ENCODE results near the gene FKRP. TPM values are rescaled to one million over a fixed set of nuclear protein-coding genes. Genes with fewer than 3 reads are reported as not detected.
A peak's percentile ranks its signal among the peaks of the same experiment; 100 is the strongest.

Gene FKRP
- total RNA-seq, 1 donor from 2014 or later = 25.2 TPM

- Mint-ChIP-seq H3K4me1 (ENCODE audit: low read depth) (peaks cover 13% of the 10 kb centered on the region), H3K36me3 (ENCODE audit: low read depth) (peaks cover 13% of the 10 kb centered on the region), H3K9me3 (ENCODE audit: low read depth) (no peaks in the 10 kb centered on the region), H3K27ac (ENCODE audit: unreplicated experiment) (peak overlapping the region; percentile 46), H3K27me3 (ENCODE audit: low read depth) (no peaks in the 10 kb centered on the region), H3K4me3 (ENCODE audit: unreplicated experiment) (no peak overlapping the region)
- no peak for DNase-seq (ENCODE audit: low spot score)
- TF ChIP-seq CTCF (IDR thresholded peaks at IDR 0.05) = no peak
Observed at GRCh38 chr19:46720503-46721239, 25.2 kb upstream of the FKRP start.

- no peak overlapping the region for H3K4me3 Mint-ChIP-seq (ENCODE audit: unreplicated experiment)
- H3K27me3 Mint-ChIP-seq (ENCODE audit: low read depth) = no peaks in the 10 kb centered on the region
- peaks cover 9% of the 10 kb centered on the region for H3K4me1 Mint-ChIP-seq (ENCODE audit: low read depth)
- DNase-seq (ENCODE audit: low spot score) = no peak
- no peaks in the 10 kb centered on the region for H3K9me3 Mint-ChIP-seq (ENCODE audit: low read depth)
- H3K27ac Mint-ChIP-seq (ENCODE audit: unreplicated experiment) = peak overlapping the region; percentile 68
- peaks cover 19% of the 10 kb centered on the region for H3K36me3 Mint-ChIP-seq (ENCODE audit: low read depth)
- peak; percentile 44 for TF ChIP-seq CTCF (IDR thresholded peaks at IDR 0.05)
Observed at GRCh38 chr19:46721269-46722003, 24.4 kb upstream of the FKRP start.

GRCh38 chr19:46722004-46722380, 23.9 kb upstream of the FKRP start:
- no peaks in the 10 kb centered on the region for H3K27me3 Mint-ChIP-seq (ENCODE audit: low read depth)
- H3K27ac Mint-ChIP-seq (ENCODE audit: unreplicated experiment) = peak overlapping the region; percentile 68
- H3K4me3 Mint-ChIP-seq (ENCODE audit: unreplicated experiment) = no peak overlapping the region
- DNase-seq (ENCODE audit: low spot score) = peak; percentile 81
- no peaks in the 10 kb centered on the region for H3K9me3 Mint-ChIP-seq (ENCODE audit: low read depth)
- peaks cover 22% of the 10 kb centered on the region for H3K36me3 Mint-ChIP-seq (ENCODE audit: low read depth)
- no peak for TF ChIP-seq CTCF (IDR thresholded peaks at IDR 0.05)
- peaks cover 9% of the 10 kb centered on the region for H3K4me1 Mint-ChIP-seq (ENCODE audit: low read depth)

GRCh38 chr19:46722421-46723022, 23.3 kb upstream of the FKRP start:
- Mint-ChIP-seq H3K27ac (ENCODE audit: unreplicated experiment) (no peak overlapping the region), H3K9me3 (ENCODE audit: low read depth) (no peaks in the 10 kb centered on the region), H3K27me3 (ENCODE audit: low read depth) (no peaks in the 10 kb centered on the region), H3K36me3 (ENCODE audit: low read depth) (peaks cover 25% of the 10 kb centered on the region), H3K4me1 (ENCODE audit: low read depth) (peaks cover 6% of the 10 kb centered on the region), H3K4me3 (ENCODE audit: unreplicated experiment) (no peak overlapping the region)
- no peak for TF ChIP-seq CTCF (IDR thresholded peaks at IDR 0.05)
- DNase-seq (ENCODE audit: low spot score) = peak; percentile 84

- TF ChIP-seq CTCF (IDR thresholded peaks at IDR 0.05) = no peak
- peaks cover 1% of the 10 kb centered on the region for H3K4me1 Mint-ChIP-seq (ENCODE audit: low read depth)
- H3K4me3 Mint-ChIP-seq (ENCODE audit: unreplicated experiment) = no peak overlapping the region
- H3K9me3 Mint-ChIP-seq (ENCODE audit: low read depth) = no peaks in the 10 kb centered on the region
- H3K27me3 Mint-ChIP-seq (ENCODE audit: low read depth) = no peaks in the 10 kb centered on the region
- peaks cover 25% of the 10 kb centered on the region for H3K36me3 Mint-ChIP-seq (ENCODE audit: low read depth)
- no peak overlapping the region for H3K27ac Mint-ChIP-seq (ENCODE audit: unreplicated experiment)
- peak; percentile 88 for DNase-seq (ENCODE audit: low spot score)
Observed at GRCh38 chr19:46723023-46723461, 22.8 kb upstream of the FKRP start.

Measured in chondrocyte (in vitro differentiated cells).